Stimulated activated CD8-positive, alpha-beta memory T cell treated with anti-CD3 and anti-CD28 coated beads, Interleukin-2, amount 100 ng/mL, for 48 hours (primary cell): Measurements from ENCODE around the gene RBMS3.
"Not testable (repeated sequence)": the region's sequence is repeated elsewhere in the genome, so short reads cannot be mapped to it uniquely, and the experiment has no call there.

Experiments used
- DNase-seq, 2 donors: peaks; one replicate each; pipeline ENCODE4 v3.0.0-alpha.2; 2020; ENCODE audit warnings: low read depth in 2 of 2

Gene RBMS3

GRCh38 chr3:29385046-29385830 is 104.4 kb downstream of the RBMS3 start:
- no peak for DNase-seq

- no peak for DNase-seq
These were observed 108.5 kb downstream of the RBMS3 start for GRCh38 chr3:29389362-29389761.

- no peak for DNase-seq
These were observed 111.9 kb downstream of the RBMS3 start for GRCh38 chr3:29392625-29393388.

- not testable (repeated sequence) for DNase-seq
These were observed 113.1 kb downstream of the RBMS3 start for GRCh38 chr3:29393946-29394345.

- DNase-seq, result no peak
These were observed 116.5 kb downstream of the RBMS3 start for GRCh38 chr3:29397406-29397805.

- DNase-seq, result no peak
These were observed 117.9 kb downstream of the RBMS3 start for GRCh38 chr3:29398787-29399186.

GRCh38 chr3:29406291-29406832 is 125.5 kb downstream of the RBMS3 start:
- DNase-seq, result no peak

- DNase-seq, result no peak
These were observed 127.8 kb downstream of the RBMS3 start for GRCh38 chr3:29408676-29409075.

GRCh38 chr3:29409409-29409808 is 128.5 kb downstream of the RBMS3 start:
- DNase-seq, result no peak

GRCh38 chr3:29410220-29410619 is 129.3 kb downstream of the RBMS3 start:
- no peak for DNase-seq

GRCh38 chr3:29410660-29411405 is 130.0 kb downstream of the RBMS3 start:
- DNase-seq, result no peak

GRCh38 chr3:29412110-29412509 is 131.2 kb downstream of the RBMS3 start:
- no peak for DNase-seq

- DNase-seq, result no peak
These were observed 133.8 kb downstream of the RBMS3 start for GRCh38 chr3:29414468-29415224.

GRCh38 chr3:29415482-29416223 is 134.8 kb downstream of the RBMS3 start:
- no peak for DNase-seq

- DNase-seq, result no peak
These were observed 135.6 kb downstream of the RBMS3 start for GRCh38 chr3:29416514-29416913.

- DNase-seq, result no peak
These were observed 139.2 kb downstream of the RBMS3 start for GRCh38 chr3:29420106-29420505.

- no peak for DNase-seq
These were observed 145.7 kb downstream of the RBMS3 start for GRCh38 chr3:29426302-29427226.

- DNase-seq, result no peak
These were observed 146.6 kb downstream of the RBMS3 start for GRCh38 chr3:29427266-29428103.
